ENCODE data around the gene WDTC1. TPM values are rescaled to one million over a fixed set of nuclear protein-coding genes. Genes with fewer than 3 reads are reported as not detected.

WDTC1 gene
- total RNA-seq, 4 donors from 2014 or later = 21.4 to 40.9 (median 27.9) TPM

DNA sequence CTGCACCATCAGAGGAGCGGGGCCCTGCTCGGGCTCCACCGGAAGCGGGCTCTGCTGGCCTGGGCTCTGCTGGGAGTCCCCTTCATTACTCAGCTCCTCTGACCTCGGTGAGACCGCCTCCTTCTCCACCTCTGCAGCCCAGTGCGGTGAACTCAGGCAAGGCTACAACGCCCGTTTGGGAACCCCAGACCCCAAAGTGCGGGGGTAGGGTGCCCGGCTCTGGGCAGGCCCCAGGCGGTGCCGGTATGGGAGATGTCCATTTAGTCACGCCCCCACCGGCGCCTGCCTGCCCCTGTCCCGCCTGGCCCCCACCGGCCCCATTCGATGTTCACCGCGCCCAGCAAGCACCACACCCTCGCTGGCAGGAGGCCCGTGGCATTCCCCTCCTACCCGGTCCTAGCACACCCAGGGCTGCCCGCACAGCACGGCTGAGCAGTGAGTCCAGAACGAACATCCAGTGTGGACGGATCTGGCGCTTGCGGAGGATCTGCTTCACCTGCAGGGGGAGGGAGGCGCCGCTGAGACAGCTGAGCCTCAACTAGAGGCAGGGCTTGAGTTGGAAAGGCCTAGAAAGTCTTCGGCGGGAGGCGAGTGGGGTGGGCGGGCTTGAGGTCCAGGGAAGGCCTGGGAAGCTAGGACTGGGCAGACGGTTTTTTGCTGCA is 122.3 kb downstream of the WDTC1 start:
- TF ChIP-seq, protein P1, sequence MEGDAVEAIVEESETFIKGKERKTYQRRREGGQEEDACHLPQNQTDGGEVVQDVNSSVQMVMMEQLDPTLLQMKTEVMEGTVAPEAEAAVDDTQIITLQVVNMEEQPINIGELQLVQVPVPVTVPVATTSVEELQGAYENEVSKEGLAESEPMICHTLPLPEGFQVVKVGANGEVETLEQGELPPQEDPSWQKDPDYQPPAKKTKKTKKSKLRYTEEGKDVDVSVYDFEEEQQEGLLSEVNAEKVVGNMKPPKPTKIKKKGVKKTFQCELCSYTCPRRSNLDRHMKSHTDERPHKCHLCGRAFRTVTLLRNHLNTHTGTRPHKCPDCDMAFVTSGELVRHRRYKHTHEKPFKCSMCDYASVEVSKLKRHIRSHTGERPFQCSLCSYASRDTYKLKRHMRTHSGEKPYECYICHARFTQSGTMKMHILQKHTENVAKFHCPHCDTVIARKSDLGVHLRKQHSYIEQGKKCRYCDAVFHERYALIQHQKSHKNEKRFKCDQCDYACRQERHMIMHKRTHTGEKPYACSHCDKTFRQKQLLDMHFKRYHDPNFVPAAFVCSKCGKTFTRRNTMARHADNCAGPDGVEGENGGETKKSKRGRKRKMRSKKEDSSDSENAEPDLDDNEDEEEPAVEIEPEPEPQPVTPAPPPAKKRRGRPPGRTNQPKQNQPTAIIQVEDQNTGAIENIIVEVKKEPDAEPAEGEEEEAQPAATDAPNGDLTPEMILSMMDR (IDR thresholded peaks at IDR 0.05; ENCODE audit: low read depth) = no peak

DNA sequence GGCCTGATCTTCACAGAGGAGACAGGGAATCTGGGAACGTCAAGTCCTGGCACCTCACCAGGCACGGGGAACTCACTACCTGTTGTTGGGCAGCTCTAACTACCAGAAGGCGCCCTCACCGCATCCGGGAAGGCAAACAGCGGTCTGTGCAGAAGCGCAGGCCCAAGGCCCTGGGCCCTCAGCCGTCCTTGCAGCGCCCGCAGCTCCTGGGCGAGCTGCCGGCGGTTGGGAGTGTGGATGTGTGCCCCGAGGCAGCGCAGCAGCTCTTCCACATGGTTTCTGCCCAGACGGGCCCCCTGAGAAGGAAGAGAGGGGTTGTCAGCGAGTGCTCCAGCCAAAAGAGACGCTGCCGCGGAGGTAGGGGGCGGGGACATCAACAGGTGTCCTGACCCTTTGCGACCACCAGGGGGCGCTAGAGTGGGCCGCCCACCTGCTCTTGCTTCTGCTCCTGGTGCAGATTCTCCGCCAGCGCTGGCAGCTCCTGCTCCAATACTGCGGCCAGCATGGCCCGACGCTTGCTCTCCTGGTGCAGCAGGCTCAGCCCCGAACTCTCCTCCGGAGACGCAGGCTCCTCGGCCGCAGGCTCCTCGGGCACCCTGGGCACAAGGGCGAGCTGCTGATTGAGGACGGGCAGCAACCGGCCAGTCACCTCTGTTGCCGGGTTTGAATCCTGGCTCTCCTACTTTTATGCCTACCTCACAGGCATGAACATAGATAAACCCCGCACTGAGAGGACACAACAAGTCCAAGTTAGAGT is 123.0 kb downstream of the WDTC1 start:
- TF ChIP-seq, protein P1 (IDR thresholded peaks at IDR 0.05; ENCODE audit: low read depth) = no peak

Small RNAs within 50 kb of the gene (small RNA-seq; reads per million reads assigned to genes)
- 0.49 reads per million for gene RF00019
- gene RNU6-48P = not detected
- not detected for gene SNRPEP7

Other genes starting within 250 kb of the WDTC1 start
- gene TRNP1, start 240.9 kb upstream of the WDTC1 start, total RNA-seq = 1 to 10 TPM in 3 of 4 donors, under 1 TPM in 1; 0.34 to 3.8 (median 1.7) TPM
- 10 to 100 TPM in 1 of 4 donors, 1 to 10 TPM in 2, under 1 TPM in 1; 0.85 to 10.5 (median 2.6) TPM for gene TENT5B, start 221.8 kb upstream of the WDTC1 start, total RNA-seq
- 10 to 100 TPM in 3 of 4 donors, 1 to 10 TPM in 1; 7.3 to 16.0 (median 10.9) TPM for gene SLC9A1, start 79.5 kb upstream of the WDTC1 start, total RNA-seq
- 10 to 100 TPM; 15.9 to 23.7 (median 18.9) TPM for gene TMEM222, start 87.5 kb downstream of the WDTC1 start, total RNA-seq
- 1 to 10 TPM in 2 of 4 donors, under 1 TPM in 1, not detected in 1; 0.94 to 1.9 (median 1.1) TPM for gene SYTL1, start 107.4 kb downstream of the WDTC1 start, total RNA-seq
- gene MAP3K6, start 132.3 kb downstream of the WDTC1 start, total RNA-seq = 100 to 1,000 TPM in 1 of 4 donors, 10 to 100 TPM in 3; 26.4 to 129 (median 35.1) TPM
- 100 to 1,000 TPM in 1 of 4 donors, 10 to 100 TPM in 1, 1 to 10 TPM in 2; 2.0 to 247 (median 19.1) TPM for gene FCN3, start 140.2 kb downstream of the WDTC1 start, total RNA-seq
- gene CD164L2, start 148.7 kb downstream of the WDTC1 start, total RNA-seq = not detected
- gene GPR3, start 158.0 kb downstream of the WDTC1 start, total RNA-seq = under 1 TPM in 2 of 4 donors, not detected in 2; 0.51 to 0.66 TPM